ENCODE results near the gene TMEM185B. TPM values are rescaled to one million over a fixed set of nuclear protein-coding genes. Genes with fewer than 3 reads are reported as not detected.
"Not testable (repeated sequence)": the region's sequence is repeated elsewhere in the genome, so short reads cannot be mapped to it uniquely, and the experiment has no call there.

TMEM185B gene
- total and polyA plus RNA-seq, 2 of the 4 experiments (the other 2 are of a cell fraction), result 17.7 to 26.1 TPM

- H3K4me3 ChIP-seq (ENCODE audit: insufficient read depth, low read depth, low read length), result no peak overlapping the region
- no peak overlapping the region for H2AK9ac ChIP-seq (replicated peaks; ENCODE audit: low read depth, low read length, poor library complexity)
- ATAC-seq (ENCODE audit: low read depth) (no peak), DNase-seq (no peak)
- no peak overlapping the region for H2BK15ac ChIP-seq (ENCODE audit: low read depth, low read length)
- no peaks in the 10 kb centered on the region for H3K9me1 ChIP-seq (ENCODE audit: insufficient read depth, low read length)
- intact Hi-C loops (cut with micrococcal nuclease), result no loop called here
- no peaks in the 10 kb centered on the region for H3K79me1 ChIP-seq (ENCODE audit: low read depth in 1 of 2, low read length in 2 of 2)
- BruUV-seq (replicated peaks), result no TSS peak
- H4K91ac ChIP-seq (ENCODE audit: insufficient read depth, low read depth, low read length), result no peak overlapping the region
- no peak for TF ChIP-seq RFX5 (IDR thresholded peaks at IDR 0.05; ENCODE audit: low read depth, low read length)
- no peak for TF ChIP-seq SMC3 (IDR thresholded peaks at IDR 0.05; ENCODE audit: low read depth, low read length)
- no peak for TF ChIP-seq RAD21 (IDR thresholded peaks at IDR 0.05; ENCODE audit: low read length)
- TF ChIP-seq CHD1 (IDR thresholded peaks at IDR 0.05; ENCODE audit: low read depth, low read length), result no peak
- POLR2A ChIA-PET (ENCODE audit: unreplicated experiment), result no interaction called here
- no peaks in the 10 kb centered on the region; the same call in 1 of the 2 replicates for H4K20me1 ChIP-seq (ENCODE audit: insufficient read depth, low read length)
- CTCF ChIA-PET, result interaction anchor here (0.6 kb wide), 1 partner anchor 110 kb away, joined by 3 read pairs; no protein-coding TSS in a partner anchor
- H3K27me3 ChIP-seq (ENCODE audit: control insufficient read depth, insufficient read depth, low read length), result peaks cover 2% of the 10 kb centered on the region; the same call in 1 of the 2 replicates
- WGBS, 2 experiments (ENCODE audit: extremely low coverage in 2 of 2, insufficient read length in 1 of 2), result 66% methylated on average over 5 of the region's 10 CpGs; no CpG with 5 or more reads in 1 of the 2 experiments
- no peak overlapping the region for H3K56ac ChIP-seq (ENCODE audit: extremely low read depth, insufficient read depth, low read length)
- no peak overlapping the region for H3K14ac ChIP-seq (replicated peaks; ENCODE audit: low read depth, low read length)
- H2AFZ ChIP-seq (replicated peaks; ENCODE audit: low read length, poor library complexity), result peak overlapping the region; percentile 33
- no peaks in the 10 kb centered on the region for H3K36me3 ChIP-seq (ENCODE audit: control insufficient read depth, insufficient read depth, low read length)
- no peak overlapping the region for H3K4ac ChIP-seq (ENCODE audit: low read depth, low read length)
- H3K18ac ChIP-seq (ENCODE audit: low read depth, low read length), result no peak overlapping the region
- no peaks in the 10 kb centered on the region for H3K9me3 ChIP-seq (ENCODE audit: control insufficient read depth, insufficient read depth, low read length)
- H4K5ac ChIP-seq (ENCODE audit: low read depth, low read length), result no peak overlapping the region
- no peak overlapping the region for H2BK120ac ChIP-seq (ENCODE audit: low read depth, low read length)
- no peak overlapping the region for H2AK5ac ChIP-seq (ENCODE audit: low read depth, low read length)
- no peak overlapping the region for H3K27ac ChIP-seq (ENCODE audit: insufficient read depth, low read length)
- no peak overlapping the region for H2BK20ac ChIP-seq (ENCODE audit: low read depth, low read length)
- in situ Hi-C loops (cut with MboI; ENCODE audit: low sequenced_read_pairs), result no loop called here
- H2BK5ac ChIP-seq (ENCODE audit: low read depth, low read length, poor library complexity, severe bottlenecking), result no peak overlapping the region
- no peak overlapping the region for H4K8ac ChIP-seq (ENCODE audit: low read depth in 2 of 2, low read length in 2 of 2)
- H3K9ac ChIP-seq (ENCODE audit: low read depth, low read length), result no peak overlapping the region
- dilution Hi-C loops (cut with HindIII; ENCODE audit: low sequenced_read_pairs, unreplicated experiment), result no loop called here
- no peaks in the 10 kb centered on the region for H3K4me1 ChIP-seq (ENCODE audit: control insufficient read depth, insufficient read depth, low read length)
- H3K23ac ChIP-seq (ENCODE audit: low read depth, low read length), result no peak overlapping the region
- no peak overlapping the region for H3K4me2 ChIP-seq (ENCODE audit: low read depth, low read length)
These were observed 19.8 kb downstream of the TMEM185B start for GRCh38 chr2:120203251-120204021.

DNA sequence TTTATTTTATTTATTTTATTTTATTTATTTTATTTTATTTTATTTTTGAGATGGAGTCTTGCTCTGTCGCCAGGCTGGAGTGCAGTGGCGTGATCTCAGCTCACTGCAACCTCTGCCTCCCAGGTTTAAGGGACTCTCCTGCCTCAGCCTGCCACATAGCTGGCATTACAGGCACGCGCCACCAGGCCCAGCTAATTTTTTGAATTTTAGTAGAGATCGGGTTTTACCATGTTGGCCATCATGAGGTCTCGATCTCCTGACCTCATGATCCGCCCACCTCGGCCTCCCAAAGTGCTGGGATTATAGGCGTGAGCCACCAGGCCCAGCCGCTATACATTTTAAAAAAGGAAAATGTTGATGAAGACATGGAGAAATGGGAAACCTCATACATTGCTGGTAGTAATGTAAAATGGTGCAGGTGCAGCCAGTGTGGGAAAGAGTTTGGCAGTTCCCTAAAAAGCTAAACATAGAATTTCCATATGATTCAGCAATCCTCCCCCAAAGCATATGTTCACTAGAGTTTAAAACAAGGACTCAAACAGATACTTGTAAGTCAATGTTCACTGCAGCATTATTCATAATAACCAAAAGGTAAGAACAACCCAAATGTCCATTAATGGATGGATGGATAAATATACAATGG, 23.3 kb downstream of the TMEM185B start:
- DNase-seq; H3K18ac ChIP-seq (ENCODE audit: low read depth, low read length); H2BK15ac ChIP-seq (ENCODE audit: low read depth, low read length); intact Hi-C loops (cut with micrococcal nuclease); POLR2A ChIA-PET (ENCODE audit: unreplicated experiment); H3K4me2 ChIP-seq (ENCODE audit: low read depth, low read length); H2AK9ac ChIP-seq (replicated peaks; ENCODE audit: low read depth, low read length, poor library complexity); dilution Hi-C loops (cut with HindIII; ENCODE audit: low sequenced_read_pairs, unreplicated experiment); H4K5ac ChIP-seq (ENCODE audit: low read depth, low read length); H2BK20ac ChIP-seq (ENCODE audit: low read depth, low read length); H3K4me1 ChIP-seq (ENCODE audit: control insufficient read depth, insufficient read depth, low read length); H3K4me3 ChIP-seq (ENCODE audit: insufficient read depth, low read depth, low read length); H2BK5ac ChIP-seq (ENCODE audit: low read depth, low read length, poor library complexity, severe bottlenecking); ATAC-seq (ENCODE audit: low read depth); H4K20me1 ChIP-seq (ENCODE audit: insufficient read depth, low read length); H3K4ac ChIP-seq (ENCODE audit: low read depth, low read length); H3K9me3 ChIP-seq (ENCODE audit: control insufficient read depth, insufficient read depth, low read length); H4K91ac ChIP-seq (ENCODE audit: insufficient read depth, low read depth, low read length); H4K8ac ChIP-seq (ENCODE audit: low read depth in 2 of 2, low read length in 2 of 2); H3K27ac ChIP-seq (ENCODE audit: insufficient read depth, low read length); BruUV-seq (replicated peaks); H2BK120ac ChIP-seq (ENCODE audit: low read depth, low read length); H3K36me3 ChIP-seq (ENCODE audit: control insufficient read depth, insufficient read depth, low read length); H3K79me1 ChIP-seq (ENCODE audit: low read depth in 1 of 2, low read length in 2 of 2); H3K27me3 ChIP-seq (ENCODE audit: control insufficient read depth, insufficient read depth, low read length); H3K9ac ChIP-seq (ENCODE audit: low read depth, low read length); in situ Hi-C loops (cut with MboI; ENCODE audit: low sequenced_read_pairs); H2AK5ac ChIP-seq (ENCODE audit: low read depth, low read length); CTCF ChIA-PET; H3K14ac ChIP-seq (replicated peaks; ENCODE audit: low read depth, low read length); H3K23ac ChIP-seq (ENCODE audit: low read depth, low read length); H2AFZ ChIP-seq (replicated peaks; ENCODE audit: low read length, poor library complexity); H3K9me1 ChIP-seq (ENCODE audit: insufficient read depth, low read length); H3K56ac ChIP-seq (ENCODE audit: extremely low read depth, insufficient read depth, low read length): not testable (repeated sequence)
- WGBS, 2 experiments (ENCODE audit: extremely low coverage in 2 of 2, insufficient read length in 1 of 2), result 100% methylated on average over 4 of the region's 10 CpGs; no CpG with 5 or more reads in 1 of the 2 experiments

Measured in IMR-90 (cell line).